Effector memory CD8-positive, alpha-beta T cell (primary cell): ENCODE measurements around the gene TRIM47.

Experiments used
- ATAC-seq: fragments of 150-1000 bp; cut with Tn5 transposase; replicated peaks from 2 replicates; pipeline ENCODE4 v1.10.0; 2021; ENCODE audit warnings: mild to moderate bottlenecking, moderate library complexity
- DNase-seq, 3 experiments: peaks; one replicate each; pipeline ENCODE4 v3.0.0; 2021
- H3K27ac Mint-ChIP-seq, 2 donors: one replicate each; pipeline ENCODE4 v1.8.0; 2022; ENCODE audit warnings: mild to moderate bottlenecking in 2 of 2, mixed read lengths in 2 of 2, moderate library complexity in 2 of 2
- H3K27me3 Mint-ChIP-seq, 2 donors: one replicate each; pipeline ENCODE4 v1.8.0; 2022; ENCODE audit warnings: mixed read lengths in 2 of 2
- H3K36me3 Mint-ChIP-seq: one replicate; pipeline ENCODE4 v1.8.0; 2022; ENCODE audit warnings: mild to moderate bottlenecking, moderate library complexity, mixed read lengths; ENCODE audit not compliant: insufficient read depth
- H3K4me1 Mint-ChIP-seq, 2 donors: one replicate each; pipeline ENCODE4 v1.8.0; 2022; ENCODE audit warnings: low read depth in 2 of 2, mixed read lengths in 2 of 2
- H3K4me3 Mint-ChIP-seq, 2 donors: one replicate each; pipeline ENCODE4 v1.8.0; 2022; ENCODE audit warnings: mild to moderate bottlenecking in 2 of 2, mixed read lengths in 2 of 2, moderate library complexity in 2 of 2
- H3K9me3 Mint-ChIP-seq, 2 donors: one replicate each; pipeline ENCODE4 v1.8.0; 2022; ENCODE audit warnings: mixed read lengths in 2 of 2

The TRIM47 gene

GRCh38 chr17:75917141-75917916 is 38.9 kb upstream of the TRIM47 start:
- Mint-ChIP-seq H3K4me3 (peak overlapping the region in 1 of 2 donors; percentile 44), H3K27ac (peak overlapping the region; percentile 32 to 92)

GRCh38 chr17:75915268-75915667 is 36.9 kb upstream of the TRIM47 start:
- H3K27ac Mint-ChIP-seq, result no peak overlapping the region
- no peaks in the 10 kb centered on the region for H3K27me3 Mint-ChIP-seq
- no peaks in the 10 kb centered on the region for H3K36me3 Mint-ChIP-seq
- no peak overlapping the region for H3K4me3 Mint-ChIP-seq
- DNase-seq, result no peak
- no peaks in the 10 kb centered on the region for H3K9me3 Mint-ChIP-seq
- peaks cover 0 to 8% of the 10 kb centered on the region in 2 donors for H3K4me1 Mint-ChIP-seq
- ATAC-seq, result no peak

More at GRCh38 chr17:75917141-75917916, 38.9 kb upstream of the TRIM47 start:
- no peak for DNase-seq
- Mint-ChIP-seq H3K9me3 (no peaks in the 10 kb centered on the region), H3K27me3 (no peaks in the 10 kb centered on the region), H3K36me3 (no peaks in the 10 kb centered on the region), H3K4me1 (peaks cover 0 to 8% of the 10 kb centered on the region in 2 donors)
- ATAC-seq, result peak; percentile 70

GRCh38 chr17:75914643-75915267 is 36.4 kb upstream of the TRIM47 start:
- Mint-ChIP-seq H3K4me1 (peaks cover 0 to 8% of the 10 kb centered on the region in 2 donors), H3K27me3 (no peaks in the 10 kb centered on the region), H3K9me3 (no peaks in the 10 kb centered on the region), H3K36me3 (no peaks in the 10 kb centered on the region), H3K4me3 (no peak overlapping the region), H3K27ac (no peak overlapping the region)
- DNase-seq, result no peak
- no peak for ATAC-seq

GRCh38 chr17:75913537-75914210 is 35.3 kb upstream of the TRIM47 start:
- Mint-ChIP-seq H3K4me1 (peaks cover 0 to 8% of the 10 kb centered on the region in 2 donors), H3K4me3 (no peak overlapping the region), H3K36me3 (no peaks in the 10 kb centered on the region), H3K9me3 (no peaks in the 10 kb centered on the region), H3K27me3 (no peaks in the 10 kb centered on the region), H3K27ac (no peak overlapping the region)
- ATAC-seq, result no peak
- DNase-seq, result no peak

GRCh38 chr17:75910699-75911098 is 32.3 kb upstream of the TRIM47 start:
- Mint-ChIP-seq H3K4me1 (no peaks in the 10 kb centered on the region), H3K27ac (no peak overlapping the region), H3K4me3 (no peak overlapping the region), H3K36me3 (peaks cover 7% of the 10 kb centered on the region), H3K27me3 (no peaks in the 10 kb centered on the region), H3K9me3 (no peaks in the 10 kb centered on the region)
- DNase-seq, result no peak
- ATAC-seq, result no peak

- Mint-ChIP-seq H3K9me3 (no peaks in the 10 kb centered on the region), H3K27me3 (no peaks in the 10 kb centered on the region), H3K4me3 (no peak overlapping the region), H3K4me1 (peaks cover 4% of the 10 kb centered on the region in 2 donors), H3K27ac (no peak overlapping the region), H3K36me3 (peaks cover 11% of the 10 kb centered on the region)
- DNase-seq (no peak), ATAC-seq (no peak)
These were observed 31.5 kb upstream of the TRIM47 start for GRCh38 chr17:75909812-75910274.

- no peak for DNase-seq
- no peaks in the 10 kb centered on the region for H3K9me3 Mint-ChIP-seq
- ATAC-seq, result no peak
- H3K27ac Mint-ChIP-seq, result no peak overlapping the region
- H3K4me1 Mint-ChIP-seq, result peaks cover 5 to 10% of the 10 kb centered on the region in 2 donors
- H3K36me3 Mint-ChIP-seq, result peaks cover 17% of the 10 kb centered on the region
- no peaks in the 10 kb centered on the region for H3K27me3 Mint-ChIP-seq
- no peak overlapping the region for H3K4me3 Mint-ChIP-seq
These were observed 30.9 kb upstream of the TRIM47 start for GRCh38 chr17:75909051-75909811.

GRCh38 chr17:75908201-75908600 is 29.8 kb upstream of the TRIM47 start:
- no peak for ATAC-seq
- Mint-ChIP-seq H3K9me3 (no peaks in the 10 kb centered on the region), H3K4me1 (peaks cover 8 to 14% of the 10 kb centered on the region in 2 donors), H3K4me3 (no peak overlapping the region), H3K36me3 (peaks cover 17% of the 10 kb centered on the region), H3K27me3 (no peaks in the 10 kb centered on the region), H3K27ac (no peak overlapping the region)
- no peak for DNase-seq

GRCh38 chr17:75906143-75906884 is 27.9 kb upstream of the TRIM47 start:
- ATAC-seq, result no peak
- H3K4me3 Mint-ChIP-seq, result peak overlapping the region in 1 of 2 donors; percentile 59
- H3K27me3 Mint-ChIP-seq, result no peaks in the 10 kb centered on the region
- H3K9me3 Mint-ChIP-seq, result no peaks in the 10 kb centered on the region
- H3K36me3 Mint-ChIP-seq, result peaks cover 20% of the 10 kb centered on the region
- peaks cover 8 to 14% of the 10 kb centered on the region in 2 donors for H3K4me1 Mint-ChIP-seq
- peak overlapping the region; percentile 22 to 68 for H3K27ac Mint-ChIP-seq
- DNase-seq, result no peak

GRCh38 chr17:75904749-75905521 is 26.6 kb upstream of the TRIM47 start, which contains the start of gene MRPL38:
Gene MRPL38, minus strand, starts transcription at chr17:75904884. Its CDS starts 9 bp downstream, at chr17:75904875.
- Mint-ChIP-seq H3K4me1 (peaks cover 8 to 14% of the 10 kb centered on the region in 2 donors), H3K36me3 (peaks cover 31% of the 10 kb centered on the region), H3K27me3 (no peaks in the 10 kb centered on the region), H3K4me3 (peak within 1 kb of the TSS; percentile 88 to 90), H3K9me3 (no peaks in the 10 kb centered on the region), H3K27ac (peak within 1 kb of the TSS; percentile 91 to 92)
- DNase-seq (peak; percentile 90 to 96 (median 96)), ATAC-seq (peak; percentile 97)

GRCh38 chr17:75902406-75902805 is 24.0 kb upstream of the TRIM47 start:
- Mint-ChIP-seq H3K4me1 (peaks cover 12 to 14% of the 10 kb centered on the region in 2 donors), H3K4me3 (no peak overlapping the region), H3K36me3 (peaks cover 42% of the 10 kb centered on the region), H3K9me3 (no peaks in the 10 kb centered on the region), H3K27me3 (no peaks in the 10 kb centered on the region), H3K27ac (no peak overlapping the region)
- ATAC-seq (no peak), DNase-seq (no peak)

GRCh38 chr17:75901727-75902126 is 23.3 kb upstream of the TRIM47 start:
- Mint-ChIP-seq H3K36me3 (peaks cover 36% of the 10 kb centered on the region), H3K9me3 (no peaks in the 10 kb centered on the region), H3K27me3 (no peaks in the 10 kb centered on the region), H3K4me3 (no peak overlapping the region), H3K27ac (no peak overlapping the region), H3K4me1 (peaks cover 14% of the 10 kb centered on the region in 2 donors)
- ATAC-seq (no peak), DNase-seq (no peak)
